ENCODE data around the gene GMPPA. TPM values are rescaled to one million over a fixed set of nuclear protein-coding genes. Genes with fewer than 3 reads are reported as not detected.

The GMPPA gene
- total RNA-seq, 1 experiment from 2014 or later: 32.0 TPM

DNA sequence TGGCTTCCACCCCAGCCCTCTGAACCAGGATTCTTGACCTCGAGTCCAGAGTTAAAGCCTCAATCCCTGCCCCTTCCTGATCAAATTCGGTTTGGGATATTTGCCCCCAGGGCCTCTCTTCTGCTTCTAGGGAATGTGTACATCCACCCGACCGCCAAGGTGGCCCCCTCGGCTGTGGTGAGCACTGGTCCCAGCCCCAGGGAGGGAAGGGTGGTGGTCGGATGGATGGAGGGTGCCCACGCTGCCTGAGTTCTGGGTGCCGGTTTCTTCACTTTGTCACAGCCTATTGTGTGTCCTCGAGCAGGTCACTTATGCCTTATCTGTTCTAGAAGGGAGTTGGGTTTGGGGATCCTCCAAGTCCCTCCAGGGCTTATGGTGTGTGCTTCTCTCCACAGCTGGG lies 6.9 kb downstream of the GMPPA start:
- H2BK12ac ChIP-seq (ENCODE audit: insufficient read length, low read depth, low read length): no peak overlapping the region
- DNase-seq: no peak
- peaks cover 16 to 19% (median 17%) of the 10 kb centered on the region in 3 experiments for H3K36me3 Mint-ChIP-seq (ENCODE audit: insufficient read depth in 1 of 3, low read depth in 3 of 3)
- H3K27ac Mint-ChIP-seq: no peak overlapping the region; a peak in 1 of 7 replicates
- no peak overlapping the region for H3K27ac ChIP-seq (ENCODE audit: insufficient read length, low read depth, low read length)
- no peak overlapping the region for H2AK5ac ChIP-seq (ENCODE audit: insufficient read length, low read length)
- H3K56ac ChIP-seq (ENCODE audit: insufficient read length, low read depth, low read length): no peak overlapping the region
- no peak overlapping the region for H3K4me2 ChIP-seq (ENCODE audit: insufficient read depth, insufficient read length, low read length)
- H4K8ac ChIP-seq (replicated peaks; ENCODE audit: insufficient read length, low read depth, low read length): no peak overlapping the region
- H3K4ac ChIP-seq (ENCODE audit: low read depth, low read length): no peak overlapping the region
- H2AFZ ChIP-seq (ENCODE audit: low read length): no peak overlapping the region
- H3K4me1 Mint-ChIP-seq: peaks cover 56 to 59% of the 10 kb centered on the region in 2 experiments
- H4K91ac ChIP-seq (ENCODE audit: insufficient read length, low read depth, low read length): no peak overlapping the region
- TF ChIP-seq, protein P1, sequence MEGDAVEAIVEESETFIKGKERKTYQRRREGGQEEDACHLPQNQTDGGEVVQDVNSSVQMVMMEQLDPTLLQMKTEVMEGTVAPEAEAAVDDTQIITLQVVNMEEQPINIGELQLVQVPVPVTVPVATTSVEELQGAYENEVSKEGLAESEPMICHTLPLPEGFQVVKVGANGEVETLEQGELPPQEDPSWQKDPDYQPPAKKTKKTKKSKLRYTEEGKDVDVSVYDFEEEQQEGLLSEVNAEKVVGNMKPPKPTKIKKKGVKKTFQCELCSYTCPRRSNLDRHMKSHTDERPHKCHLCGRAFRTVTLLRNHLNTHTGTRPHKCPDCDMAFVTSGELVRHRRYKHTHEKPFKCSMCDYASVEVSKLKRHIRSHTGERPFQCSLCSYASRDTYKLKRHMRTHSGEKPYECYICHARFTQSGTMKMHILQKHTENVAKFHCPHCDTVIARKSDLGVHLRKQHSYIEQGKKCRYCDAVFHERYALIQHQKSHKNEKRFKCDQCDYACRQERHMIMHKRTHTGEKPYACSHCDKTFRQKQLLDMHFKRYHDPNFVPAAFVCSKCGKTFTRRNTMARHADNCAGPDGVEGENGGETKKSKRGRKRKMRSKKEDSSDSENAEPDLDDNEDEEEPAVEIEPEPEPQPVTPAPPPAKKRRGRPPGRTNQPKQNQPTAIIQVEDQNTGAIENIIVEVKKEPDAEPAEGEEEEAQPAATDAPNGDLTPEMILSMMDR (conservative IDR thresholded peaks at IDR 0.05): no peak
- H2BK5ac ChIP-seq (ENCODE audit: insufficient read length, low read length): no peak overlapping the region
- no CpG with 5 or more reads among the region's 9 CpGs for WGBS (ENCODE audit: extremely low coverage, insufficient read length, low lambda C conversion rate)
- H3K79me2 ChIP-seq (ENCODE audit: insufficient read depth, low read length): no peaks in the 10 kb centered on the region
- H3K4me1 ChIP-seq (ENCODE audit: insufficient read depth, low read length): peaks cover 13% of the 10 kb centered on the region; the same call in 1 of the 2 replicates
- no peaks in the 10 kb centered on the region for H3K79me1 ChIP-seq (ENCODE audit: insufficient read depth, low read depth, low read length, poor library complexity, severe bottlenecking)
- H3K9me3 Mint-ChIP-seq: no peaks in the 10 kb centered on the region
- no peak overlapping the region for H2BK120ac ChIP-seq (ENCODE audit: low read depth, low read length, poor library complexity, severe bottlenecking)
- no peak overlapping the region for H3T11ph ChIP-seq (ENCODE audit: low read length)
- H3K27me3 ChIP-seq (ENCODE audit: insufficient read depth, low read length): no peaks in the 10 kb centered on the region
- H2BK15ac ChIP-seq (ENCODE audit: low read depth, low read length): no peak overlapping the region
- no peak overlapping the region for H4K5ac ChIP-seq (ENCODE audit: insufficient read length, low read depth, low read length)
- peaks cover 4% of the 10 kb centered on the region for H3K23me2 ChIP-seq (ENCODE audit: insufficient read length, low read depth, low read length, poor library complexity, severe bottlenecking)
- H3K14ac ChIP-seq (ENCODE audit: insufficient read depth, low read length): no peak overlapping the region
- no peak overlapping the region for H3K4me3 Mint-ChIP-seq
- no peak overlapping the region for H2BK20ac ChIP-seq (ENCODE audit: low read depth, low read length, poor library complexity, severe bottlenecking)
- H3K9ac ChIP-seq (ENCODE audit: extremely low read depth, insufficient read length, low read length): no peak overlapping the region
- H3K23ac ChIP-seq (ENCODE audit: insufficient read length, low read depth, low read length): no peak overlapping the region
- no peaks in the 10 kb centered on the region for H4K20me1 ChIP-seq (ENCODE audit: control insufficient read depth, insufficient read depth, insufficient read length)
- no peak overlapping the region for H3K18ac ChIP-seq (ENCODE audit: insufficient read length, low read depth, low read length)
- H3K9me3 ChIP-seq (ENCODE audit: control insufficient read depth, low read depth, low read length): no peaks in the 10 kb centered on the region
- H3K27me3 Mint-ChIP-seq (ENCODE audit: low read depth): peaks cover 13% of the 10 kb centered on the region
